Ovary (tissue), 3 donors: ENCODE data around the gene APOA1.

Experiments
- CTCF ChIP-seq, 3 donors: fragments of 450-650 bp in 2 of 3; fragments of 200-600 bp in 1 of 3; IDR thresholded peaks; one replicate each; pipeline versions ENCODE4 v1.5.1 to v1.8.0; 2016 to 2022; ENCODE audit warnings: antibody characterized with exemption in 3 of 3, mild to moderate bottlenecking in 1 of 3
- POLR2A ChIP-seq: fragments of 450-650 bp; IDR thresholded peaks from one replicate; pipeline ENCODE4 v1.6.1; 2017; ENCODE audit warnings: antibody characterized with exemption, mild to moderate bottlenecking, moderate library complexity
- donor health status: DM: no; HTN: no; CAD: no.

- TF ChIP-seq CTCF (IDR thresholded peaks at IDR 0.05) (no peak), POLR2A (no peak)
Measured at GRCh38 chr11:116870054-116870453, 32.6 kb upstream of the APOA1 start.
